K562 (cell line): ENCODE data around the gene MTF1. TPM values are rescaled to one million over a fixed set of nuclear protein-coding genes. Genes with fewer than 3 reads are reported as not detected.

Experiments
- AFF1 ChIP-seq, 2 experiments: fragments of 450-650 bp; IDR thresholded peaks; 2 replicates each; pipeline ENCODE4 v1.6.1; 2018; ENCODE audit warnings: mild to moderate bottlenecking in 2 of 2, low read depth in 1 of 2; ENCODE audit not compliant: partially characterized antibody in 2 of 2
- ATF1 ChIP-seq, 2 experiments: fragments of 450-650 bp in 1 of 2; IDR thresholded peaks; 2 replicates each; pipeline ENCODE4 v1.6.1; 2016; ENCODE audit warnings: missing compliant biosample characterization in 1 of 2, missing genetic modification characterization in 1 of 2
- E2F4 ChIP-seq: sonication (generic); formaldehyde crosslinking; IDR thresholded peaks from 2 replicates; pipeline ENCODE4 v1.8.0; 2022; ENCODE audit warnings: mild to moderate bottlenecking, low read depth, missing genetic modification reagents
- GTF2A2 ChIP-seq: IDR thresholded peaks from 2 replicates; pipeline ENCODE4 v1.6.1; 2016; ENCODE audit warnings: mild to moderate bottlenecking, missing genetic modification characterization, missing compliant biosample characterization
- KLF1 ChIP-seq: fragments of 450-650 bp; IDR thresholded peaks from 2 replicates; pipeline ENCODE4 v1.6.1; 2016; ENCODE audit warnings: missing genetic modification characterization, missing compliant biosample characterization
- MTA2 ChIP-seq: fragments of 450-650 bp; IDR thresholded peaks from 2 replicates; pipeline ENCODE4 v1.6.1; 2016; ENCODE audit warnings: low read depth
- NCOA6 ChIP-seq: fragments of 450-650 bp; IDR thresholded peaks from 2 replicates; pipeline ENCODE4 v1.6.1; 2017; ENCODE audit warnings: mild to moderate bottlenecking
- NFRKB ChIP-seq: fragments of 450-650 bp; IDR thresholded peaks from 2 replicates; pipeline ENCODE4 v1.6.1; 2016; ENCODE audit warnings: low read depth
- STAT6 ChIP-seq: sonication (generic); formaldehyde crosslinking; IDR thresholded peaks from 2 replicates; pipeline ENCODE4 v1.8.1; 2023; ENCODE audit warnings: mild to moderate bottlenecking, missing genetic modification reagents
- USF2 ChIP-seq: sonication (generic); formaldehyde crosslinking; IDR thresholded peaks from 2 replicates; pipeline ENCODE4 v1.5.0; 2020; ENCODE audit warnings: missing genetic modification reagents
- ZBTB17 ChIP-seq: fragments of 450-650 bp; formaldehyde crosslinking; IDR thresholded peaks from 2 replicates; pipeline ENCODE4 v1.4.0; 2020; ENCODE audit warnings: mild to moderate bottlenecking
- ZNF609 ChIP-seq: sonication (generic); formaldehyde crosslinking; IDR thresholded peaks from 2 replicates; pipeline ENCODE4 v1.8.1; 2023; ENCODE audit warnings: missing genetic modification reagents, mild to moderate bottlenecking, borderline replicate concordance
- polyA plus RNA-seq, 8 experiments: library from polyadenylated mRNA; depleted of rRNA in 4 of 8; stranded (reverse) in 5 of 8; unstranded in 3 of 8; fragments of >200 nt; fragmentation: Nextera tagmentation in 2 of 8; fragmentation: Illumina TruSeq in 1 of 8; extraction: Ambion mirVana in 2 of 8; extraction: Trizol in 1 of 8; gene quantifications; 2 replicates each; pipeline versions ENCODE4 v1.2.1 to v1.2.3, GENCODE V29; 2011 to 2014; ENCODE audit warnings: inconsistent platforms in 1 of 8, missing spikeins in 1 of 8
- total RNA-seq, 7 experiments: library from RNA; depleted of rRNA in 6 of 7; stranded (reverse); fragments of >200 nt in 6 of 7; fragmentation: Illumina TruSeq in 2 of 7; extraction: Trizol in 2 of 7; gene quantifications; 2 replicates each; pipeline versions ENCODE4 v1.2.1 to v1.2.3, GENCODE V29; 2011 to 2021; ENCODE audit warnings: low replicate concordance in 1 of 7

Gene MTF1
- total and polyA plus RNA-seq, 9 of the 15 experiments (the other 6 are each of a cell fraction or from before 2014, with no cell fraction given), result 1.1 to 12.2 (median 4.3) TPM

GRCh38 chr1:37859507-37860345 lies at the start of gene MTF1 (continued):
- TF ChIP-seq MTA2 (no peak), USF2 (CRISPR knock-in tag) (peak; percentile 62), ZNF609 (CRISPR knock-in tag) (no peak), E2F4 (CRISPR knock-in tag) (no peak), ZBTB17 (CRISPR knock-in tag) (peak; percentile 81), NFRKB (peak; percentile 72; the same call in 1 of the 2 replicates), STAT6 (no peak), AFF1 (IDR thresholded peaks at IDR 0.05; ENCODE audit: low read depth in 1 of 2, partially characterized antibody in 2 of 2) (peak in 1 of 2 experiments; percentile 51), KLF1 (peak; percentile 94), NCOA6 (peak; percentile 76), ATF1 (CRISPR knock-in tag; IDR thresholded peaks at IDR 0.05) (peak; percentile 67), ATF1 (tag; IDR thresholded peaks at IDR 0.05) (peak; percentile 97), GTF2A2 (tag) (no peak)
